Lower leg skin (tissue), 4 donors: ENCODE results near the gene NAV3. TPM values are rescaled to one million over a fixed set of nuclear protein-coding genes. Genes with fewer than 3 reads are reported as not detected.

ENCODE experiments used
- DNase-seq, 2 donors: peaks; one replicate each; pipeline ENCODE4 v3.0.0-alpha.2; 2019; ENCODE audit warnings: low spot score in 2 of 2
- H3K4me3 ChIP-seq: fragments of 200-600 bp; sonication (generic); 2 replicates; pipeline ENCODE4 v1.5.1; 2017; ENCODE audit warnings: mild to moderate bottlenecking, low read depth; ENCODE audit not compliant: poor library complexity, severe bottlenecking
- POLR2A ChIP-seq, 2 donors: fragments of 450-650 bp; IDR thresholded peaks; one replicate each; pipeline ENCODE4 v1.6.1; 2016 to 2017; ENCODE audit warnings: antibody characterized with exemption in 2 of 2, mild to moderate bottlenecking in 1 of 2, moderate library complexity in 1 of 2
- WGBS, 2 donors: methylation state at CpG; one replicate each; pipeline ENCODE4 v1.1.5; 2018; 5-methylcytosine and 5-hydroxymethylcytosine counted together
- intact Hi-C: fragments of 100-400 bp; cut with DNase I; formaldehyde crosslinking; loops from one replicate; pipeline ENCODE4 v1.15.0; 2023; ENCODE audit warnings: low total_unique reads
- total RNA-seq, 4 donors: library from RNA; depleted of rRNA; stranded (reverse); fragments of >200 nt; gene quantifications; one replicate each; pipeline ENCODE4 v1.1.0, GENCODE V29; 2016
- TF ChIP-seq, protein P1 (sequence below), 3 donors: fragments of 450-650 bp; IDR thresholded peaks; one replicate each; pipeline ENCODE4 v1.5.1; 2016; ENCODE audit warnings: antibody characterized with exemption in 3 of 3, mild to moderate bottlenecking in 3 of 3, moderate library complexity in 2 of 3

The NAV3 gene
- total RNA-seq, 4 donors from 2014 or later = 8.0 to 22.5 (median 12.7) TPM

DNA sequence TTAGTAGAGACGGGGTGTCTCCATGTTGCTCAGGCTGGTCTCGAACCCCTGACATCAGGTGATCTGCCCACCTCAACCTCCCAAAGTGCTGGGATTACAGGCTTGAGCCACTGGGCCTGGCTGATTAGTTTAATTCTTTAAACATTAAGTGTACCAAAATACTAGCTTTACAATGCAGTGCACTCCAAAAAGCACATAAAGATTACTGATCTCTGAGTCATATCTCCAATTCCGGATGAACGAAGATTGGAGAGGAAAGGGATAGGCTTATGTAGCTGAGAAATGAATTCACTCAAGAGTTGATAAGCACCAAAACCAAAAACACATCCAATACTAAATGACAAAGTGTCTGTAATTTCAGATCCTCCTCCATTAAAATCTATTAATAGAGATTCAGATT lies 15.1 kb downstream of the NAV3 start:
- 70 to 83% methylated on average over 4 of the region's 4 CpGs for WGBS, 2 donors
- no peak for DNase-seq
- intact Hi-C loops = no loop called here
- TF ChIP-seq, protein P1, sequence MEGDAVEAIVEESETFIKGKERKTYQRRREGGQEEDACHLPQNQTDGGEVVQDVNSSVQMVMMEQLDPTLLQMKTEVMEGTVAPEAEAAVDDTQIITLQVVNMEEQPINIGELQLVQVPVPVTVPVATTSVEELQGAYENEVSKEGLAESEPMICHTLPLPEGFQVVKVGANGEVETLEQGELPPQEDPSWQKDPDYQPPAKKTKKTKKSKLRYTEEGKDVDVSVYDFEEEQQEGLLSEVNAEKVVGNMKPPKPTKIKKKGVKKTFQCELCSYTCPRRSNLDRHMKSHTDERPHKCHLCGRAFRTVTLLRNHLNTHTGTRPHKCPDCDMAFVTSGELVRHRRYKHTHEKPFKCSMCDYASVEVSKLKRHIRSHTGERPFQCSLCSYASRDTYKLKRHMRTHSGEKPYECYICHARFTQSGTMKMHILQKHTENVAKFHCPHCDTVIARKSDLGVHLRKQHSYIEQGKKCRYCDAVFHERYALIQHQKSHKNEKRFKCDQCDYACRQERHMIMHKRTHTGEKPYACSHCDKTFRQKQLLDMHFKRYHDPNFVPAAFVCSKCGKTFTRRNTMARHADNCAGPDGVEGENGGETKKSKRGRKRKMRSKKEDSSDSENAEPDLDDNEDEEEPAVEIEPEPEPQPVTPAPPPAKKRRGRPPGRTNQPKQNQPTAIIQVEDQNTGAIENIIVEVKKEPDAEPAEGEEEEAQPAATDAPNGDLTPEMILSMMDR (IDR thresholded peaks at IDR 0.05) = no peak
- H3K4me3 ChIP-seq = no peak overlapping the region

DNA sequence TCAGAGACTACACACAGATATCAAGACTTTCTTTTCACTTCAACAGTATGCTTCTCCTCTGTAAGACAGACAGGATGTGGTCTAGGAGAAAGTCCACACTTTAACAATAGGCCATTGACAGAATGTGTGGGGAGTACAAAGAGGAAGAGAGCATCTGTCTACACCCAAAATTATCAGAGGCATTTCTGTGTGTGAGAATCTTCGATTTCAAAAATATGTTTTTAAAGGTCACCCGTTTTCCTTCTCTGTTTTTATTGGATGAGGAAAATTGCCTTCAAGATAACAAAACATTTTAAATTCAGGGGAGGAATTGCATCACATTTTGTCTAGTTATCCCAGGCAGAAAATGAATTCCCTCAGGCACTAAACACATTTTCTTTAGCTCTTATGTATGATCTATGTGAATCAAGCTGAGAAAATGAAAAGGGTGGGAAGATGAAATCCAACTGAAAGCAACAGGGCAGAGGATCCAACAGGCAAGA lies 16.4 kb downstream of the NAV3 start:
- no peak overlapping the region for H3K4me3 ChIP-seq
- no peak for DNase-seq
- intact Hi-C loops = no loop called here
- TF ChIP-seq, protein P1 (IDR thresholded peaks at IDR 0.05) = no peak
- TF ChIP-seq POLR2A (IDR thresholded peaks at IDR 0.05) = no peak
- WGBS, 2 donors = 53 to 55% methylated on average over 2 of the region's 2 CpGs

DNA sequence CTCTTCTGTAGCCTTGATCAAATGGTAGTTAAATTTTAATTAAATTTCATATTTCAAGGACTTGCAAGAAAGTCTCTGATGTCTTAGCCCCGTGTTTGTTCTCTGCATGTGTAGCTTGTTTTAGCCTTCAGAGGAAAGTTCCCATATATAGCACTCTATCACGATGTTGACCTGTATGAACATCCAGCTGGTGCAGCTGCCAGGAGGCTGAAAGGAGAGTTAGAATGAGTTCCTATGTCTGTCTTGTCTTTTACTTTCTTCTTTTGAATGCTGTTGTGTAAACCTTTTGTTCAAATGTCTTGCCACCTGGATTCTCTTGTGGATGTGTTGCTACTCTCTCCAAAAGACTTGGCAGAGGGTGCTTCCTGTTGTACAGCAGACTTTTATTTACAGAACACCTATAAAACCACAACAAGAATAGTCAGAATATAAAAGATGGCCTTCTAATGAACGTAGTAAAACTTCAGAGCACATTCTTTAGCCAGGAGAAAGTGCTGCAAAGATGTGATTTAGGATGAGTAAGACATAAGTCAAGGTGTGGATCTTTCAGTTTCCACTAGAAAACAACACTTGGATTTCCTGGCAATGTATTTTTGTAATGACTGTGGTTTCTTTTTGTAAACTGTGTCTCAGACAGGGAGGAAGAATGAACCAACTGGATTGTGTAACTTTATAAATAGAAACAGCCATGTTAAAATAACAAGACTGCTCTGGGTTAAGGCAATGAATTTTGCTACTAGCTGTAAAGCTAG lies 17.2 kb downstream of the NAV3 start:
- TF ChIP-seq, protein P1 (IDR thresholded peaks at IDR 0.05) = no peak
- TF ChIP-seq POLR2A (IDR thresholded peaks at IDR 0.05) = no peak
- H3K4me3 ChIP-seq = no peak overlapping the region
- no peak for DNase-seq
- WGBS, 2 donors = 33% methylated on average over 3 of the region's 3 CpGs
- intact Hi-C loops = no loop called here

DNA sequence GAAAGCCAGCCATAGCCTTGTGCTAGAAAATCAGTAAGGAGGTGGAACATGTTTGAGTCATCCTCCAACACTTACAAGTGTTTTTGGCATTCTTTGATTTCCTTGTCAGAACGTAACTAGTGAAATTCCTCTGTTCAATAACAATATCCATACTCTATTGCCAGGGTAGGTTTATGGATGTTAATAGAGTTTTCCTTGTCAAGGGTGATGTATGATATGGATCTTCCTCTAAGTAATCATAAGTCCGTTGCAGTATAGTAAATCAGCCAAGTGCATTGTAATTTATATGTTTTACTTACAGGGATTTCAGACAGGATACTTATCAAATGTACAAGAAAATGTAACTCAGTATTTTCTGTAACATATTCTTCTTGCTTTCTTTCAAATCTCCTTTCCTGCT lies 19.4 kb downstream of the NAV3 start:
- DNase-seq = no peak
- H3K4me3 ChIP-seq = no peak overlapping the region
- intact Hi-C loops = no loop called here
- no peak for TF ChIP-seq POLR2A (IDR thresholded peaks at IDR 0.05)
- TF ChIP-seq, protein P1 (IDR thresholded peaks at IDR 0.05) = no peak
- 42 to 55% methylated on average over 2 of the region's 2 CpGs for WGBS, 2 donors

DNA sequence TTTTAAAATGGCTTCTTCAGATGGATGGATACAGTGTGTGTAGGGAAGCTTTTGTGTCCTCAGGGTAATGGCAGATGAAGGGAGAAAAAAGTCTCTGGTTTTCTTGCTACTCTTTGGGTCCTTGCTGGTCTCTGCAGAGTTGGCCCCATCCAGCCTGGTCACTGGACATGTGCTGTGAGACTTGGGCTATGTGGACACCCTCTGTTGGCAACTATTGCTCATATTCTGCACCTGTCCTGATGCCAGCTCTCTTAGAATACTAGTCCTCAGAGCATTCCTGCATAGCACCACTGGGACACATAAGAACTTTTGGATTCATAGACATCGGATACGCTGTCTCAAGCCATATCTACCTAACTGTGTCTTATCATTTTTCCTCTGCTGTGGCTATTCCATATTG lies 20.0 kb downstream of the NAV3 start:
- no peak for DNase-seq
- no peak for TF ChIP-seq POLR2A (IDR thresholded peaks at IDR 0.05)
- TF ChIP-seq, protein P1 (IDR thresholded peaks at IDR 0.05) = no peak
- H3K4me3 ChIP-seq = no peak overlapping the region
- 96 to 97% methylated on average over 2 of the region's 2 CpGs for whole genome bisulfite sequencing, 2 donors
- intact Hi-C loops = no loop called here

DNA sequence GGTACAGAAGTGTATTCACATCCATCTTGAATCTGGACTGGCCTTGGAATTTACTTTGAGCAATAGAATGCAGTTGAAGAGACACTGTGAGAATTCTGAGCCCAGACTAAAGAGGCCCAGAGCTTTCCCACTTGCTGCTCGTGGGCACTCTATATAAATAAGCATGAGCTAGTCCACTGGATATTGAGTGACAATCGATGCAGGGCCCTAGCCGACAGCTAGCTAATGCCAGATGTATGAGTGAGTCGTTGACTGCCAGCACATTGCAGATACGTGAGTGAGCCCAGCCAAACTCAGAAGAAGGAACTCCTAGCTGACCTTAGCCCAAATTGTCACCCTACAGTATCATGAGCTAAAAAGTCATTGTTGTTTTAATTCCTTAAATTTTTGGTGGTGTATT lies 24.9 kb downstream of the NAV3 start:
- TF ChIP-seq, protein P1 (IDR thresholded peaks at IDR 0.05) = no peak
- no peak for TF ChIP-seq POLR2A (IDR thresholded peaks at IDR 0.05)
- H3K4me3 ChIP-seq = no peak overlapping the region
- intact Hi-C loops = no loop called here
- WGBS, 2 donors = 82 to 85% methylated on average over 5 of the region's 5 CpGs
- no peak for DNase-seq
